HG03097 (cell line): ENCODE data around the gene UBASH3A.
A peak's percentile ranks its signal among the peaks of the same experiment; 100 is the strongest.
"Not testable (repeated sequence)": the region's sequence is repeated elsewhere in the genome, so short reads cannot be mapped to it uniquely, and the experiment has no call there.

ENCODE experiments used
- ATAC-seq: cut with Tn5 transposase; IDR thresholded peaks from one replicate; pipeline ENCODE4 v1.9.1; 2021; ENCODE audit not compliant: unreplicated experiment, low FRiP score

Gene UBASH3A

GRCh38 chr21:42406866-42407265 is 3.2 kb downstream of the UBASH3A start:
- no peak for ATAC-seq

GRCh38 chr21:42407476-42407875 is 3.8 kb downstream of the UBASH3A start:
- ATAC-seq, result no peak

GRCh38 chr21:42408718-42409117 is 5.0 kb downstream of the UBASH3A start:
- not testable (repeated sequence) for ATAC-seq

GRCh38 chr21:42409366-42409765 is 5.7 kb downstream of the UBASH3A start:
- ATAC-seq, result no peak

- no peak for ATAC-seq
These were observed 7.6 kb downstream of the UBASH3A start for GRCh38 chr21:42411197-42411869.

GRCh38 chr21:42411891-42412635 is 8.4 kb downstream of the UBASH3A start:
- ATAC-seq, result no peak

GRCh38 chr21:42412636-42412933 is 8.9 kb downstream of the UBASH3A start:
- no peak for ATAC-seq

- no peak for ATAC-seq
These were observed 9.4 kb downstream of the UBASH3A start for GRCh38 chr21:42413093-42413492.

- no peak for ATAC-seq
These were observed 9.8 kb downstream of the UBASH3A start for GRCh38 chr21:42413500-42413899.

- ATAC-seq, result no peak
These were observed 10.4 kb downstream of the UBASH3A start for GRCh38 chr21:42414066-42414465.

GRCh38 chr21:42414553-42414927 is 10.8 kb downstream of the UBASH3A start:
- ATAC-seq, result no peak

- peak; percentile 57 for ATAC-seq
These were observed 11.4 kb downstream of the UBASH3A start for GRCh38 chr21:42414928-42415769.

- no peak for ATAC-seq
These were observed 13.8 kb downstream of the UBASH3A start for GRCh38 chr21:42417533-42417932.

- ATAC-seq, result no peak
These were observed 15.2 kb downstream of the UBASH3A start for GRCh38 chr21:42418886-42419285.

GRCh38 chr21:42419845-42420244 is 16.1 kb downstream of the UBASH3A start:
- no peak for ATAC-seq

- ATAC-seq, result no peak
These were observed 17.5 kb downstream of the UBASH3A start for GRCh38 chr21:42421018-42421793.

- ATAC-seq, result no peak
These were observed 19.5 kb downstream of the UBASH3A start for GRCh38 chr21:42423197-42423675.

GRCh38 chr21:42423685-42424084 is 20.0 kb downstream of the UBASH3A start:
- no peak for ATAC-seq

- no peak for ATAC-seq
These were observed 21.3 kb downstream of the UBASH3A start for GRCh38 chr21:42424914-42425541.

GRCh38 chr21:42425591-42425990 is 21.9 kb downstream of the UBASH3A start:
- ATAC-seq, result no peak
